GM12878 (cell line): ENCODE data around the gene EYS. TPM values are rescaled to one million over a fixed set of nuclear protein-coding genes. Genes with fewer than 3 reads are reported as not detected.

Experiments
- ATAC-seq: fragments of 200-7000 bp; cut with Tn5 transposase; 3 replicates; pipeline ENCODE4 v1.9.1; 2020; ENCODE audit warnings: mild to moderate bottlenecking, moderate library complexity
- BruUV-seq: library from RNA; stranded (reverse); fragments of 400-500 nt; replicated peaks from 2 replicates; lab custom pipeline; 2021; lab: Mats Ljungman, UMichigan
- CTCF ChIA-PET: fragments of 300-600 bp; sonication (Branson Sonifier 250); formaldehyde crosslinking; extraction: SDS; loops from one replicate; lab custom pipeline; 2021; ENCODE audit warnings: inconsistent platforms; lab: Yijun Ruan, JAX
- POLR2A ChIA-PET: fragments of 350-600 bp; formaldehyde crosslinking; extraction: SDS; loops from one replicate; lab custom pipeline; 2021; ENCODE audit warnings: inconsistent platforms; lab: Charles Lee
- RAD21 ChIA-PET: fragments of 300-600 bp; sonication (Branson Sonifier 250); formaldehyde crosslinking; loops from one replicate; lab custom pipeline; 2023; ENCODE audit warnings: antibody characterized with exemption; ENCODE audit not compliant: unreplicated experiment; lab: Charles Lee
- SMC1A ChIA-PET: fragments of 300-600 bp; sonication (Branson Sonifier 250); formaldehyde crosslinking; loops from one replicate; lab custom pipeline; 2023; ENCODE audit not compliant: unreplicated experiment, uncharacterized antibody; lab: Charles Lee
- DNase-seq: peaks from one replicate; pipeline ENCODE4 v3.0.0-alpha.2; 2011; ENCODE audit warnings: low read depth, low spot score
- FAIRE-seq: peaks from 3 replicates; lab custom pipeline; 2011; peaks lifted over from hg19 to GRCh38; lab: Jason Lieb, UNC
- H2AFZ ChIP-seq: 2 replicates; pipeline ENCODE4 v1.6.0; 2011; ENCODE audit warnings: low read depth, low read length, control low read depth; ENCODE audit not compliant: control insufficient read depth
- H3K27ac ChIP-seq: 2 replicates; pipeline ENCODE4 v1.5.1; 2011; ENCODE audit warnings: control low read depth; ENCODE audit not compliant: control insufficient read depth, insufficient read depth
- H3K27me3 ChIP-seq, 2 experiments: replicated peaks in 1 of 2; 2 replicates each; pipeline versions ENCODE4 v1.6.0 to v1.6.1; 2011; ENCODE audit warnings: low read length in 1 of 2; ENCODE audit not compliant: control insufficient read depth in 2 of 2, insufficient read depth in 2 of 2
- H3K36me3 ChIP-seq, 2 experiments: 2 replicates each; pipeline ENCODE4 v1.5.1; 2011; ENCODE audit warnings: low read length in 1 of 2; ENCODE audit not compliant: control insufficient read depth in 2 of 2, insufficient read depth in 2 of 2
- H3K4me1 ChIP-seq: 2 replicates; pipeline ENCODE4 v1.6.1; 2011; ENCODE audit warnings: mild to moderate bottlenecking, low read length, moderate library complexity, mixed read lengths; ENCODE audit not compliant: control insufficient read depth, insufficient read depth
- H3K4me2 ChIP-seq: 2 replicates; pipeline ENCODE4 v1.6.0; 2011; ENCODE audit warnings: control low read depth; ENCODE audit not compliant: control insufficient read depth, insufficient read depth
- H3K4me3 ChIP-seq: fragments of 200-600 bp; sonication (generic); 2 replicates; pipeline ENCODE4 v1.5.1; 2016
- H3K79me2 ChIP-seq: 2 replicates; pipeline ENCODE4 v1.6.0; 2011; ENCODE audit warnings: low read length; ENCODE audit not compliant: control insufficient read depth, insufficient read depth
- H3K9ac ChIP-seq: 2 replicates; pipeline ENCODE4 v1.8.0; 2011; ENCODE audit warnings: low read length, control low read depth, mixed read lengths; ENCODE audit not compliant: control insufficient read depth, insufficient read depth
- H3K9me3 ChIP-seq: replicated peaks from 3 replicates; pipeline ENCODE4 v1.5.1; 2011; ENCODE audit warnings: mild to moderate bottlenecking, low read length; ENCODE audit not compliant: control insufficient read depth, insufficient read depth
- H4K20me1 ChIP-seq: 2 replicates; pipeline ENCODE4 v1.6.0; 2011; ENCODE audit not compliant: control insufficient read depth, insufficient read depth
- ATF7 ChIP-seq: fragments of 450-650 bp; IDR thresholded peaks from 2 replicates; pipeline ENCODE4 v1.6.1; 2016; ENCODE audit warnings: low read depth, mild to moderate bottlenecking
- BHLHE40 ChIP-seq, 2 experiments: fragments of 450-650 bp in 1 of 2; IDR thresholded peaks; 2 replicates each; pipeline ENCODE4 v1.6.1; 2011 to 2017; ENCODE audit warnings: low read depth in 2 of 2, borderline replicate concordance in 1 of 2, improper control_type of control experiment in 1 of 2, low read length in 1 of 2, mild to moderate bottlenecking in 1 of 2
- CREB1 ChIP-seq: IDR thresholded peaks from 2 replicates; pipeline ENCODE4 v1.6.1; 2012; ENCODE audit warnings: low read depth, mild to moderate bottlenecking, inconsistent platforms
- E4F1 ChIP-seq: fragments of 450-650 bp; IDR thresholded peaks from 2 replicates; pipeline ENCODE4 v1.6.1; 2018; ENCODE audit warnings: borderline replicate concordance, mild to moderate bottlenecking; ENCODE audit not compliant: partially characterized antibody
- JUNB ChIP-seq: IDR thresholded peaks from 2 replicates; pipeline ENCODE4 v1.6.1; 2016; ENCODE audit warnings: antibody characterized with exemption, mild to moderate bottlenecking
- NR2F1 ChIP-seq: fragments of 450-650 bp; conservative IDR thresholded peaks from 2 replicates; pipeline ENCODE4 v1.6.1; 2017; ENCODE audit warnings: mild to moderate bottlenecking
- NRF1 ChIP-seq: conservative IDR thresholded peaks from 2 replicates; pipeline ENCODE4 v1.6.1; 2011; ENCODE audit warnings: mild to moderate bottlenecking, low read depth, low read length, improper control_type of control experiment
- STAT3 ChIP-seq: IDR thresholded peaks from 2 replicates; pipeline ENCODE4 v1.6.1; 2011; ENCODE audit warnings: low read depth, low read length, improper control_type of control experiment
- WGBS: methylation state at CpG from one replicate; pipeline ENCODE4 v1.1.6; 2016; ENCODE audit warnings: low lambda C conversion rate; ENCODE audit not compliant: insufficient replicate concordance, insufficient coverage; ENCODE audit errors: missing lambda C conversion rate; 5-methylcytosine and 5-hydroxymethylcytosine counted together
- in situ Hi-C: fragments of 300-500 bp; cut with MboI; formaldehyde crosslinking; loops from 9 replicates; pipeline ENCODE4 v1.14.3; 2018; ENCODE audit warnings: mixed read lengths
- intact Hi-C: fragments of 100-400 bp; cut with micrococcal nuclease; formaldehyde crosslinking; loops from one replicate; pipeline ENCODE4 v1.14.2; 2022; ENCODE audit not compliant: unreplicated experiment
- polyA plus RNA-seq, 11 experiments: library from polyadenylated mRNA; depleted of rRNA in 4 of 11; unstranded in 6 of 11; stranded (reverse) in 5 of 11; fragments of >200 nt; fragmentation: Nextera tagmentation in 4 of 11; fragmentation: Illumina TruSeq in 1 of 11; extraction: Ambion mirVana in 4 of 11; extraction: Trizol in 1 of 11; gene quantifications; 1 replicate in 1 of 11; 2 replicates in 10 of 11; pipeline versions ENCODE4 v1.2.1 to v1.2.3, GENCODE V29; 2011 to 2016; ENCODE audit warnings: inconsistent platforms in 2 of 11, missing spikeins in 2 of 11, low read depth in 1 of 11
- total RNA-seq, 4 experiments: library from RNA; depleted of rRNA in 3 of 4; stranded (reverse); fragments of >200 nt in 3 of 4; fragmentation: Illumina TruSeq in 1 of 4; extraction: Trizol in 1 of 4; gene quantifications; 2 replicates each; pipeline versions ENCODE4 v1.2.1 to v1.2.3, GENCODE V29; 2013 to 2021

Gene EYS
- total and polyA plus RNA-seq, 10 of the 15 experiments (the other 5 are each of a cell fraction or from before 2014, with no cell fraction given): under 0.01 to 0.14 (median 0.02) TPM; not detected in 1

- POLR2A ChIA-PET: no interaction called here
- CTCF ChIA-PET: no interaction called here
- Histone ChIP-seq H2AFZ (no peak overlapping the region), H3K4me1 (no peaks in the 10 kb centered on the region), H3K9ac (no peak overlapping the region), H3K27me3 (no peaks in the 10 kb centered on the region), H3K4me3 (no peak overlapping the region), H4K20me1 (no peaks in the 10 kb centered on the region), H3K9me3 (no peaks in the 10 kb centered on the region), H3K36me3 (no peaks in the 10 kb centered on the region), H3K27ac (no peak overlapping the region), H3K4me2 (no peak overlapping the region), H3K79me2 (no peaks in the 10 kb centered on the region)
- DNase-seq (no peak), FAIRE-seq (no peak), ATAC-seq (no peak)
- SMC1A ChIA-PET: no interaction called here
- RAD21 ChIA-PET: no interaction called here
- no TSS peak for BruUV-seq
- in situ Hi-C loops (no loop called here), intact Hi-C loops (no loop called here)
- WGBS: 0% methylated on average over 2 of the region's 2 CpGs
- no peak for TF ChIP-seq STAT3
- TF ChIP-seq NR2F1: no peak
- no peak for TF ChIP-seq E4F1
- no peak for TF ChIP-seq NRF1
- TF ChIP-seq JUNB: no peak
- no peak for TF ChIP-seq ATF7
- no peak for TF ChIP-seq CREB1
- no peak for TF ChIP-seq BHLHE40 (IDR thresholded peaks at IDR 0.05; ENCODE audit: borderline replicate concordance in 1 of 2, low read depth in 2 of 2, low read length in 1 of 2)
These were observed 993.0 kb downstream of the EYS start for GRCh38 chr6:64714073-64714472.
